Suprapubic skin (tissue), 4 donors: ENCODE measurements around the gene HTR2B. TPM values are rescaled to one million over a fixed set of nuclear protein-coding genes. Genes with fewer than 3 reads are reported as not detected.

Source experiments
- DNase-seq, 2 donors: peaks; one replicate each; pipeline ENCODE4 v3.0.0-alpha.2; 2019; ENCODE audit warnings: low spot score in 2 of 2
- H3K27ac ChIP-seq: fragments of 200-600 bp; sonication (generic); one replicate; pipeline ENCODE4 v1.5.1; 2019
- H3K27me3 ChIP-seq: fragments of 200-600 bp; sonication (generic); one replicate; pipeline ENCODE4 v1.5.1; 2019
- H3K36me3 ChIP-seq: fragments of 200-600 bp; sonication (generic); one replicate; pipeline ENCODE4 v1.5.1; 2019
- H3K4me1 ChIP-seq: fragments of 200-600 bp; sonication (generic); one replicate; pipeline ENCODE4 v1.5.1; 2019
- H3K4me3 ChIP-seq: fragments of 200-600 bp; sonication (generic); one replicate; pipeline ENCODE4 v1.5.1; 2019; ENCODE audit warnings: mild to moderate bottlenecking
- H3K9me3 ChIP-seq: fragments of 200-600 bp; sonication (generic); one replicate; pipeline ENCODE4 v1.5.1; 2019
- EP300 ChIP-seq: sonication (generic); formaldehyde crosslinking; IDR thresholded peaks from one replicate; pipeline ENCODE4 v1.6.1; 2017; ENCODE audit warnings: antibody characterized with exemption
- POLR2A ChIP-seq, 2 donors: fragments of 450-650 bp; IDR thresholded peaks; one replicate each; pipeline ENCODE4 v1.6.1; 2017; ENCODE audit warnings: antibody characterized with exemption in 2 of 2, mild to moderate bottlenecking in 2 of 2, moderate library complexity in 2 of 2
- POLR2AphosphoS5 ChIP-seq, 3 donors: sonication (generic); formaldehyde crosslinking; IDR thresholded peaks; one replicate each; pipeline ENCODE4 v1.6.1; 2017; ENCODE audit warnings: antibody characterized with exemption in 3 of 3
- WGBS: methylation state at CpG from one replicate; pipeline ENCODE4 v1.1.5; 2018; 5-methylcytosine and 5-hydroxymethylcytosine counted together
- total RNA-seq, 4 donors: library from RNA; depleted of rRNA; stranded (reverse); fragments of >200 nt; gene quantifications; one replicate each; pipeline ENCODE4 v1.1.0, GENCODE V29; 2016
- TF ChIP-seq, protein P1 (sequence below), 2 donors: fragments of 200-600 bp in 1 of 2; fragments of 450-650 bp in 1 of 2; sonication (generic) in 1 of 2; IDR thresholded peaks; one replicate each; pipeline ENCODE4 v1.5.1; 2016 to 2019; ENCODE audit warnings: antibody characterized with exemption in 2 of 2, mild to moderate bottlenecking in 1 of 2, moderate library complexity in 1 of 2

Gene HTR2B
- total RNA-seq, 4 donors from 2014 or later = not detected

DNA sequence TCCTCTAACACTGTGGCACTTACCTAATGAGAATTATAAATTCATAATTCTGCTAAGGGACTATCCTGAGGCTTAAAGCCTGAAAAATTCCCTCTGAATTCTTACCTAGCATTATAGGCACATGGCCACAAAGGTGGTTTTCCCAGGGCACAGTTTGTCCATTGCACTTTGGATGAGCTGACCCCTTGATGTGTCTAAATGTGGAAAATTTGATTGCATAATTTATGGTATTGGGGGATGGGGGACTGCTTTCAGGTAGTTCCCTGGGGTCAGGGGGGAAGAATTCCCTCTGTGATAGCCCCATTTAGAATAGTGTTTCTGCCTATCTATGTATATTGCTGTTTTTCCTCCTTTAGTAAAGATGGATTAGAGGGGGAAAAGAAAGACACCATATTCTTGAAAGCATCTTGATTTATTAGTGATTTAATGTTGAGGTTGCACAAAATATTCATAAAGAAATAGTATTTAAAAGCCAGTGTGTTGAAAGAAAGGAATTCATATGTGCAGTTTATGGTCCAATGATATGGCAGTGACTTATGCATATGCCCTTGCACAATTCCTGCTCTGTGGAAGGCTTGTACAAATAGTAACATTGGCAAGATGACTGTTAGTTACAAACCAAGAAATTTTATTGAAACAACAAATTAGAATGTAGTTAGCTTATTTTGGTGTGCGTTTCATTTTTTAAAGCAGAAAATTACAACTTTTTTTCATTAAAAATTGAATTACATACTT lies 8.7 kb upstream of the HTR2B start:
- 82% methylated on average over 1 of the region's 1 CpG for WGBS
- Histone ChIP-seq H3K4me3 (no peak overlapping the region), H3K4me1 (peaks cover 2% of the 10 kb centered on the region), H3K27me3 (no peaks in the 10 kb centered on the region), H3K27ac (no peak overlapping the region), H3K36me3 (no peaks in the 10 kb centered on the region), H3K9me3 (no peaks in the 10 kb centered on the region)
- no peak for TF ChIP-seq EP300
- TF ChIP-seq, protein P1, sequence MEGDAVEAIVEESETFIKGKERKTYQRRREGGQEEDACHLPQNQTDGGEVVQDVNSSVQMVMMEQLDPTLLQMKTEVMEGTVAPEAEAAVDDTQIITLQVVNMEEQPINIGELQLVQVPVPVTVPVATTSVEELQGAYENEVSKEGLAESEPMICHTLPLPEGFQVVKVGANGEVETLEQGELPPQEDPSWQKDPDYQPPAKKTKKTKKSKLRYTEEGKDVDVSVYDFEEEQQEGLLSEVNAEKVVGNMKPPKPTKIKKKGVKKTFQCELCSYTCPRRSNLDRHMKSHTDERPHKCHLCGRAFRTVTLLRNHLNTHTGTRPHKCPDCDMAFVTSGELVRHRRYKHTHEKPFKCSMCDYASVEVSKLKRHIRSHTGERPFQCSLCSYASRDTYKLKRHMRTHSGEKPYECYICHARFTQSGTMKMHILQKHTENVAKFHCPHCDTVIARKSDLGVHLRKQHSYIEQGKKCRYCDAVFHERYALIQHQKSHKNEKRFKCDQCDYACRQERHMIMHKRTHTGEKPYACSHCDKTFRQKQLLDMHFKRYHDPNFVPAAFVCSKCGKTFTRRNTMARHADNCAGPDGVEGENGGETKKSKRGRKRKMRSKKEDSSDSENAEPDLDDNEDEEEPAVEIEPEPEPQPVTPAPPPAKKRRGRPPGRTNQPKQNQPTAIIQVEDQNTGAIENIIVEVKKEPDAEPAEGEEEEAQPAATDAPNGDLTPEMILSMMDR (IDR thresholded peaks at IDR 0.05) = no peak
- TF ChIP-seq POLR2A (IDR thresholded peaks at IDR 0.05) = no peak
- no peak for TF ChIP-seq POLR2AphosphoS5 (IDR thresholded peaks at IDR 0.05)
- DNase-seq = no peak

DNA sequence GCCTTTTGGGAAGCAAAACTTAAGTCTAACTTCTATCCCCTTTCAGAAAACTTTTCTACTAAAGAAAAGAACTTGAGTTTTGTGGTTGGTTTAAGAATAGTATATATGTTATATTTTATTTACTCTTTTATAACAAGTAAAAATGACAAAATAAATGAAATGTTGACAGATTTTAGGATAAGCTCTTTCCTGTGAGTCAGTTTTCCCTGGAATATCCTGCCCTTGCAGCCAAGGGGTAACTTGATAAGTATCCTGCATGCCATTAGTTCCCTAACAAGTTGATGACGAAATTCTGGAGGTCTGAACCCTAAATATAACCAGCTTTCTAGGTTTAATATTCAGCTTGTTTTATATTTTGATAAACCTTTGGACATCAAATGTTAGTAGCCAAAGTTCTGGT lies 7.3 kb upstream of the HTR2B start:
- Histone ChIP-seq H3K4me1 (peaks cover 2% of the 10 kb centered on the region), H3K27me3 (no peaks in the 10 kb centered on the region), H3K27ac (no peak overlapping the region), H3K4me3 (no peak overlapping the region), H3K36me3 (no peaks in the 10 kb centered on the region), H3K9me3 (no peaks in the 10 kb centered on the region)
- 86% methylated on average over 1 of the region's 1 CpG for WGBS
- no peak for DNase-seq
- no peak for TF ChIP-seq POLR2AphosphoS5 (IDR thresholded peaks at IDR 0.05)

DNA sequence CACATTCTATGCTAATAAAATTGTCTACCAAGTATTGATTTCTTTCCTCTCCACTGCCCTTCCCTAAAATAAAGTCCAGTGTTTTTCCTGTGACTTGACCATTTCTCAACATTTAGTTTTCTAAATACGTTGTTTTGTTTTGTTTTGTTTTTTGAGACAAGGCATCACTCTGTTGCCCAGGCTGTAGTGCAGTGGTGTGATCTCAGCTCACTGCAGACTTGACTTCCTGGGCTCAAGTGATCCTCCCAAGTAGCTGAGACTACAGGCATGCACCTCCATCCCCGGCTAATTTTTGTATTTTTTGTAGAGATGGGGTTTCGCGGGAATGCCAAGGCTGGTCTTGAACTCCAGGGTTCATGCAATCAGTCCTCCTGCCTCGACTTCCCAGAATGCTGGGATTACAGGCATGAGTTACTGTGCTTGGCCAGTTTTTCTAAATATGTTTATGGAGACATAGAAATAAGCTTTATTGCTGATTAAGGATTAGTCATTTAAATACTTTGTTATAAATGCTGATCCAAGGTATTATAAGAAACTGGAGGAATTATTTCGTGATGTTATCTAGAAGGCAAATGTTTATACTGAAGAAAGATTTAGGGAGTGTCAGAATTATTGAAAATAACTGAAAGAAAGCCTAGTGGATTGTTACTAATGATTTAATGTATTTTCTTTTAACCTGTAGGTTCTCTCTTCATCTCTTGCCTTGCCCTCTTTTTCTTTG lies 5.7 kb upstream of the HTR2B start:
- no peaks in the 10 kb centered on the region for H3K36me3 ChIP-seq
- no peak overlapping the region for H3K4me3 ChIP-seq
- peaks cover 2% of the 10 kb centered on the region for H3K4me1 ChIP-seq
- no peaks in the 10 kb centered on the region for H3K27me3 ChIP-seq
- no peak overlapping the region for H3K27ac ChIP-seq
- 86% methylated on average over 6 of the region's 6 CpGs for WGBS
- TF ChIP-seq POLR2A (IDR thresholded peaks at IDR 0.05) (no peak), EP300 (no peak), POLR2AphosphoS5 (IDR thresholded peaks at IDR 0.05) (no peak)
- TF ChIP-seq, protein P1 (IDR thresholded peaks at IDR 0.05) = no peak
- DNase-seq = no peak
- H3K9me3 ChIP-seq = no peaks in the 10 kb centered on the region

DNA sequence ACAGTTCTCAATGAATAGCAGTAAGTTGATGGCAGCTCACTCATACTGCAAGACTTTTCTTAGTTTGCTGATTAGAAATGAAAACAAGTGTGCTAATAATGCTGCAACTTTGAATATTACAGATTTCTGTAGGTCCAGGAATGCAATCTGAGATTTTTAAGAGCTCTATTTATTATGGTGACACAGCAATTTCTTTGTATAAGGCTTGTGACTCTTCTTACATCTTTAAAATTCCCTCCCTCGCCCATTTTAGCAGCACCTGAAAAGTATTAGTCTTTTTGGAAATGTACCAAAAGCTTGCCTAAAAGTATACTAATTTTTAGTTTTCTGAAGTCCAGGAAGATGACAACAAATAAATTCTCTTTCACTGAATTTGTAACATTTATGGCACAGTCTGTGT lies 4.4 kb upstream of the HTR2B start:
- no peaks in the 10 kb centered on the region for H3K36me3 ChIP-seq
- no peak overlapping the region for H3K27ac ChIP-seq
- H3K9me3 ChIP-seq = no peaks in the 10 kb centered on the region
- DNase-seq = no peak
- 69% methylated on average over 1 of the region's 1 CpG for WGBS
- H3K4me1 ChIP-seq = peaks cover 4% of the 10 kb centered on the region
- no peak overlapping the region for H3K4me3 ChIP-seq
- no peaks in the 10 kb centered on the region for H3K27me3 ChIP-seq
- no peak for TF ChIP-seq POLR2AphosphoS5 (IDR thresholded peaks at IDR 0.05)
- TF ChIP-seq, protein P1 (IDR thresholded peaks at IDR 0.05) = no peak
- TF ChIP-seq EP300 = no peak
- no peak for TF ChIP-seq POLR2A (IDR thresholded peaks at IDR 0.05)

DNA sequence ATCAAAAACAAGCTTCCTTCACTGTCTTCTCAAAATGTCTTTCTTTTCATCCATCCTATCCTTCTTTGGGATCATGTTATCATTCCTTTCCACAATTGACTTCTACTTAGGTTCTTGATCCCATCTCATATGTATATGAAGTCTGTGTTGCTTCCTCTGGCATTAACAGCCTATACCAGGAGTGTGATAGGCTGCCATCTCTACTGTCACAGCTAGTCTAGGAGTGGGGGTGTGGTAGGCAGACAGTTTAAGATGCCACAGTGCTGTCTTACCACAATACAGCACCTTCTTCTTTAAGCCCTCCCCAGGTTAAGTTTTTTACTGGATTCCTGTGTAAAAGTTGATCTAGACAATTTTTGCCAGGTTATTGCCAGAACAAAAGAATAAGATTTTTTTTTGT lies 3.7 kb upstream of the HTR2B start:
- no peaks in the 10 kb centered on the region for H3K36me3 ChIP-seq
- no peak for DNase-seq
- no peaks in the 10 kb centered on the region for H3K9me3 ChIP-seq
- H3K4me3 ChIP-seq = no peak overlapping the region
- TF ChIP-seq POLR2A (IDR thresholded peaks at IDR 0.05) (no peak), EP300 (no peak), POLR2AphosphoS5 (IDR thresholded peaks at IDR 0.05) (no peak)
- TF ChIP-seq, protein P1 (IDR thresholded peaks at IDR 0.05) = no peak
- peaks cover 11% of the 10 kb centered on the region for H3K4me1 ChIP-seq
- H3K27ac ChIP-seq = no peak overlapping the region
- no peaks in the 10 kb centered on the region for H3K27me3 ChIP-seq
